GM12878 (cell line): ENCODE data around the gene PKN3. TPM values are rescaled to one million over a fixed set of nuclear protein-coding genes. Genes with fewer than 3 reads are reported as not detected.

Experiments
- ATF7 ChIP-seq: fragments of 450-650 bp; IDR thresholded peaks from 2 replicates; pipeline ENCODE4 v1.6.1; 2016; ENCODE audit warnings: low read depth, mild to moderate bottlenecking
- CBFB ChIP-seq: IDR thresholded peaks from 2 replicates; pipeline ENCODE4 v1.6.1; 2016; ENCODE audit warnings: antibody characterized with exemption, low read depth
- HCFC1 ChIP-seq: fragments of 150-350 bp; IDR thresholded peaks from 2 replicates; pipeline ENCODE4 v1.6.1; 2014; ENCODE audit warnings: low read length
- HDGF ChIP-seq: fragments of 450-650 bp; IDR thresholded peaks from 2 replicates; pipeline ENCODE4 v1.6.1; 2016; ENCODE audit warnings: antibody characterized with exemption
- MYB ChIP-seq: fragments of 150-350 bp; IDR thresholded peaks from 2 replicates; pipeline ENCODE4 v1.6.1; 2014; ENCODE audit warnings: mild to moderate bottlenecking, low read depth, low read length, borderline replicate concordance
- POLR2AphosphoS2 ChIP-seq: IDR thresholded peaks from 2 replicates; pipeline ENCODE4 v1.6.1; 2011; ENCODE audit warnings: low read depth, mild to moderate bottlenecking, low read length, improper control_type of control experiment, moderate library complexity
- RAD21 ChIP-seq: IDR thresholded peaks from 2 replicates; pipeline ENCODE4 v1.6.1; 2011; ENCODE audit warnings: mild to moderate bottlenecking, low read depth, low read length, moderate library complexity; ENCODE audit not compliant: insufficient read depth
- RAD51 ChIP-seq: fragments of 450-650 bp; IDR thresholded peaks from 2 replicates; pipeline ENCODE4 v1.6.1; 2016; ENCODE audit warnings: moderate library complexity, mild to moderate bottlenecking, inconsistent platforms
- RBBP5 ChIP-seq: fragments of 200-600 bp; sonication (generic); conservative IDR thresholded peaks from 2 replicates; pipeline ENCODE4 v1.6.1; 2016
- SPI1 ChIP-seq: IDR thresholded peaks from 2 replicates; pipeline ENCODE4 v1.6.1; 2011; ENCODE audit warnings: low read depth, mild to moderate bottlenecking, low read length, moderate library complexity, borderline replicate concordance; ENCODE audit not compliant: insufficient read depth
- STAT1 ChIP-seq: fragments of 450-650 bp; conservative IDR thresholded peaks from 2 replicates; pipeline ENCODE4 v1.6.1; 2014; ENCODE audit warnings: antibody characterized with exemption, mild to moderate bottlenecking
- SUZ12 ChIP-seq: fragments of 200-600 bp; sonication (generic); IDR thresholded peaks from one replicate; pipeline ENCODE4 v1.6.1; 2018; ENCODE audit warnings: antibody characterized with exemption, mild to moderate bottlenecking; ENCODE audit not compliant: unreplicated experiment
- TCF7 ChIP-seq: IDR thresholded peaks from 2 replicates; pipeline ENCODE4 v1.6.1; 2014; ENCODE audit warnings: antibody characterized with exemption, borderline replicate concordance
- ZNF274 ChIP-seq: IDR thresholded peaks from one replicate; pipeline ENCODE4 v1.8.0; 2011; ENCODE audit not compliant: insufficient read length, insufficient read depth
- polyA plus RNA-seq, 11 experiments: library from polyadenylated mRNA; depleted of rRNA in 4 of 11; unstranded in 6 of 11; stranded (reverse) in 5 of 11; fragments of >200 nt; fragmentation: Nextera tagmentation in 4 of 11; fragmentation: Illumina TruSeq in 1 of 11; extraction: Ambion mirVana in 4 of 11; extraction: Trizol in 1 of 11; gene quantifications; 1 replicate in 1 of 11; 2 replicates in 10 of 11; pipeline versions ENCODE4 v1.2.1 to v1.2.3, GENCODE V29; 2011 to 2016; ENCODE audit warnings: inconsistent platforms in 2 of 11, missing spikeins in 2 of 11, low read depth in 1 of 11
- total RNA-seq, 4 experiments: library from RNA; depleted of rRNA in 3 of 4; stranded (reverse); fragments of >200 nt in 3 of 4; fragmentation: Illumina TruSeq in 1 of 4; extraction: Trizol in 1 of 4; gene quantifications; 2 replicates each; pipeline versions ENCODE4 v1.2.1 to v1.2.3, GENCODE V29; 2013 to 2021

Gene PKN3
- total and polyA plus RNA-seq, 10 of the 15 experiments (the other 5 are each of a cell fraction or from before 2014, with no cell fraction given) = 0.35 to 11.0 (median 3.3) TPM

DNA sequence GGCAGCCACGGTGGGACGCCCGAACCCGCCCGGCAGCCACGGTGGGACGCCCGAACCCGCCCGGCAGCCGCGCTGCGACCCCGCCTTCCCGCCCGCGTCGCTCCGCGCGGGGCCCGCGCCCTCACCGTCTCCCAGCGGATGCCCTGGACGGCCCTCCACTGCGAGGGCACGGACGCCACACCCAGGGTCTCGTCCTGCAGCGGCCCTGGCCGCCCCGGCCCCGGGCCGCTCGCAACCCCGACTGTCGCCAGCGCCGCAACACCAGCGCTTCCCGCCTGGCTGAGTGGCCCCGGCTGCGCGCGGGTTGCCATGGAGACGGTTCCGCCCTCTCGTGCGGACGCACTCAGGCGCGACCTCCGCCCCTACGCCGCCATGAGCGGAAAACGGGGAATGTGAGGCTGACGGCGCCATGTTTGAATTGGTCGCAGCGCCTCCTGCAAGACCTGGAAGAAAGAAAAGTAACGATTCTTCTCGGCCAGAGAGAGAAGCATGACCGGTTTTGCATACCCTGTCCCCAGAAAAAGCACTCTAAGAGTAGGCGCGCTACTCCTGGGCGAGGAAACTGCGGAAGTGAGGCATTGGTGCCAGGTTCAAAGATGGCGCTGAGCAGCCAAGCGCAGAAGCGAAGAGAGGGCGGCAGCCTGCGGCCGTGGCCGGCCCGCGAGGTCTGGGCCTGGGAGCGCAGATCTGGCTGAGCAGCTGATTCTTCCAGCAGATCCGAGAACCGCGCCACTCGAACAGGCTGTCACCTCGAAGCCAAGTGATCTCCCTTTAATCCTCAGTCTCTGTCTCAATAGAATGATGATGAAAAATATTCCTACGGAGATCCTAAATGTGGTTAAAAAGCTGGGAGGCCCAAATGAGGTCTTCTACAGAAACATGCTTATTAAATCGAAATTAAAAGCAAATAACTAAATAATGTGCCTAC is 45.6 kb upstream of the PKN3 start, which contains the start of gene DYNC2I2 (continued):
- peak; percentile 50; the same call in 1 of the 2 replicates for TF ChIP-seq SPI1
- peak; percentile 54; the same call in 1 of the 2 replicates for TF ChIP-seq RAD51
- no peak for TF ChIP-seq CBFB
- 0 out of 2 replicates have a peak, but pooled peaks have one; percentile 70 for TF ChIP-seq POLR2AphosphoS2
- peak; percentile 73 for TF ChIP-seq HCFC1
- no peak for TF ChIP-seq MYB
- no peak for TF ChIP-seq ZNF274
- no peak for TF ChIP-seq TCF7
- no peak for TF ChIP-seq RAD21
- TF ChIP-seq STAT1 = 0 out of 2 replicates have a peak, but pooled peaks have one; percentile 79
- TF ChIP-seq HDGF = 0 out of 2 replicates have a peak, but pooled peaks have one; percentile 64
- TF ChIP-seq ATF7 = 0 out of 2 replicates have a peak, but pooled peaks have one; percentile 23
- no peak for TF ChIP-seq RBBP5
- TF ChIP-seq SUZ12 = no peak
